PC-9 (cell line): ENCODE measurements around the gene EIF3B. TPM values are rescaled to one million over a fixed set of nuclear protein-coding genes. Genes with fewer than 3 reads are reported as not detected.

ENCODE experiments used
- BruUV-seq: library from RNA; stranded (reverse); fragments of 400-500 nt; replicated peaks from 2 replicates; lab custom pipeline; 2021; lab: Mats Ljungman, UMichigan
- CTCF ChIA-PET: fragments of 300-600 bp; sonication (Branson Sonifier 250); formaldehyde crosslinking; loops from one replicate; lab custom pipeline; 2022; ENCODE audit warnings: antibody characterized with exemption; lab: Charles Lee
- POLR2A ChIA-PET: fragments of 300-600 bp; sonication (Branson Sonifier 250); formaldehyde crosslinking; loops from one replicate; lab custom pipeline; 2022; ENCODE audit warnings: antibody characterized with exemption; ENCODE audit not compliant: unreplicated experiment; lab: Charles Lee
- DNase-seq, 2 experiments: peaks; one replicate each; pipeline versions ENCODE4 v3.0.0 to v3.0.0-alpha.2; 2015 to 2022; ENCODE audit warnings: mixed read lengths in 1 of 2
- H2AFZ ChIP-seq: fragments of 200-600 bp; sonication (generic); 2 replicates; pipeline ENCODE4 v1.8.1; 2017; ENCODE audit warnings: antibody characterized with exemption
- H3F3A ChIP-seq: fragments of 200-600 bp; sonication (generic); 2 replicates; pipeline ENCODE4 v1.8.1; 2017; ENCODE audit warnings: antibody characterized with exemption, mild to moderate bottlenecking, low read depth; ENCODE audit not compliant: insufficient read depth
- H3K27ac ChIP-seq: fragments of 200-600 bp; sonication (generic); 2 replicates; pipeline ENCODE4 v1.6.1; 2016; ENCODE audit warnings: mixed run types
- H3K27me3 ChIP-seq: fragments of 200-600 bp; sonication (generic); 2 replicates; pipeline ENCODE4 v1.6.1; 2016; ENCODE audit warnings: low read depth, mixed run types; ENCODE audit not compliant: insufficient read depth
- H3K36me3 ChIP-seq: fragments of 200-600 bp; sonication (generic); 2 replicates; pipeline ENCODE4 v1.6.1; 2016; ENCODE audit warnings: low read depth, mixed run types
- H3K4me1 ChIP-seq: fragments of 200-600 bp; sonication (generic); replicated peaks from 2 replicates; pipeline ENCODE4 v1.6.1; 2016; ENCODE audit warnings: mixed run types; ENCODE audit not compliant: insufficient read depth
- H3K4me2 ChIP-seq: fragments of 200-600 bp; sonication (generic); 2 replicates; pipeline ENCODE4 v1.6.1; 2017; ENCODE audit warnings: mixed run types
- H3K4me3 ChIP-seq: fragments of 200-600 bp; sonication (generic); 2 replicates; pipeline ENCODE4 v1.6.1; 2016; ENCODE audit warnings: mixed run types
- H3K79me2 ChIP-seq: fragments of 200-600 bp; sonication (generic); 2 replicates; pipeline ENCODE4 v1.6.1; 2017; ENCODE audit warnings: low read depth, mixed run types
- H3K9me2 ChIP-seq: fragments of 200-600 bp; sonication (generic); 2 replicates; pipeline ENCODE4 v1.8.1; 2017; ENCODE audit warnings: mild to moderate bottlenecking; ENCODE audit not compliant: insufficient read depth
- H3K9me3 ChIP-seq: fragments of 200-600 bp; sonication (generic); 2 replicates; pipeline ENCODE4 v1.8.1; 2016; ENCODE audit warnings: low read depth; ENCODE audit not compliant: insufficient read depth
- H4K20me1 ChIP-seq: fragments of 200-600 bp; sonication (generic); 2 replicates; pipeline ENCODE4 v1.8.1; 2017; ENCODE audit not compliant: insufficient read depth
- EZH2 ChIP-seq: fragments of 200-600 bp; sonication (generic); IDR thresholded peaks from 2 replicates; pipeline ENCODE4 v1.8.0; 2017; ENCODE audit warnings: antibody characterized with exemption, low read depth
- intact Hi-C: fragments of 100-400 bp; cut with micrococcal nuclease; formaldehyde crosslinking; loops from one replicate; pipeline ENCODE4 v1.10.0; 2022; ENCODE audit not compliant: unreplicated experiment
- total RNA-seq: library from RNA; stranded (reverse); gene quantifications from 2 replicates; pipeline ENCODE4 v1.2.3, GENCODE V29; 2021
- TF ChIP-seq, protein P1 (sequence below): fragments of 200-600 bp; sonication (generic); conservative IDR thresholded peaks from 2 replicates; pipeline ENCODE4 v1.6.1; 2017; ENCODE audit warnings: mixed run types, antibody characterized with exemption, mild to moderate bottlenecking, moderate library complexity

EIF3B gene
- total RNA-seq, 1 experiment from 2014 or later = 299 TPM

DNA sequence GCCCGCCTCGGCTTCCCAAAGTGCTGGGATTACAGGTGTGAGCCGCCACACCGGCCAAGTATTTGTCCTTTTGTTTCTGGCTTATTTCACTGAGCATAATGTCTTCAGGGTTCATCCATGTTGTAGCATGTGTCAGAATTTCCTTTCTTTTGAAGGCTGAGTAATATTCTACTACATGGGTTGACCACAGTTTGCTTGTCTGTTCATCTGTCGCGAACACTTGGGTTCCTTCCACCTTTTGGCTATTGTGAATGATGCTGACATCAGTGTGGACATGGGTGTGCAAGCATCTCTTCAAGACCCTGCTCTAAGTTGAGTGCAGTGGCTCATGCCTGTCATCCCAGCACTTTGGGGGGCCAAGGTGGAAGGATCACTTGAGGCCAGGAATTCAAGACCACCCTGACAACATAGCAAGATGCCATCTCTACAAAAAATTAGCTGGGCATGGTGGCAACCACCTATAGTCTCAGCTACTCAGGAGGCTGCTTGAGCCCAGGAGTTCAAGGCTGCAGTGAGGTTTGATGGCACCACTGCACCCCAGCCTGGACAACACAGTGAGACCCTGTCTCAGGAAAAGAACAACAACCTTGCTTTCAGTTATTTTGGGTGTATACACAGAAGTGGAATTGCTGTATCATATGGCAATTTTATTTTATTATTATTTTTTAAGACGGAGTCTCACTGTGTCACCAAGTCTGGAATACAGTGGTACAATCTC lies 65.7 kb downstream of the EIF3B start:
- no peaks in the 10 kb centered on the region for H3K9me3 ChIP-seq
- no peak overlapping the region for H3K27ac ChIP-seq
- no peaks in the 10 kb centered on the region for H3K27me3 ChIP-seq
- ChIA-PET POLR2A (no interaction called here), CTCF (no interaction called here)
- no peak for DNase-seq
- H3K36me3 ChIP-seq = no peaks in the 10 kb centered on the region
- intact Hi-C loops = no loop called here
- TF ChIP-seq EZH2 = no peak
- TF ChIP-seq, protein P1, sequence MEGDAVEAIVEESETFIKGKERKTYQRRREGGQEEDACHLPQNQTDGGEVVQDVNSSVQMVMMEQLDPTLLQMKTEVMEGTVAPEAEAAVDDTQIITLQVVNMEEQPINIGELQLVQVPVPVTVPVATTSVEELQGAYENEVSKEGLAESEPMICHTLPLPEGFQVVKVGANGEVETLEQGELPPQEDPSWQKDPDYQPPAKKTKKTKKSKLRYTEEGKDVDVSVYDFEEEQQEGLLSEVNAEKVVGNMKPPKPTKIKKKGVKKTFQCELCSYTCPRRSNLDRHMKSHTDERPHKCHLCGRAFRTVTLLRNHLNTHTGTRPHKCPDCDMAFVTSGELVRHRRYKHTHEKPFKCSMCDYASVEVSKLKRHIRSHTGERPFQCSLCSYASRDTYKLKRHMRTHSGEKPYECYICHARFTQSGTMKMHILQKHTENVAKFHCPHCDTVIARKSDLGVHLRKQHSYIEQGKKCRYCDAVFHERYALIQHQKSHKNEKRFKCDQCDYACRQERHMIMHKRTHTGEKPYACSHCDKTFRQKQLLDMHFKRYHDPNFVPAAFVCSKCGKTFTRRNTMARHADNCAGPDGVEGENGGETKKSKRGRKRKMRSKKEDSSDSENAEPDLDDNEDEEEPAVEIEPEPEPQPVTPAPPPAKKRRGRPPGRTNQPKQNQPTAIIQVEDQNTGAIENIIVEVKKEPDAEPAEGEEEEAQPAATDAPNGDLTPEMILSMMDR = no peak
- no peaks in the 10 kb centered on the region for H3K9me2 ChIP-seq
- H3F3A ChIP-seq = peaks cover 10% of the 10 kb centered on the region; the same call in 1 of the 2 replicates
- H2AFZ ChIP-seq = no peak overlapping the region
- no peaks in the 10 kb centered on the region for H3K79me2 ChIP-seq
- no peak overlapping the region for H3K4me3 ChIP-seq
- no peak overlapping the region for H3K4me2 ChIP-seq
- peaks cover 10% of the 10 kb centered on the region for H3K4me1 ChIP-seq
- no peaks in the 10 kb centered on the region for H4K20me1 ChIP-seq
- BruUV-seq = no TSS peak

DNA sequence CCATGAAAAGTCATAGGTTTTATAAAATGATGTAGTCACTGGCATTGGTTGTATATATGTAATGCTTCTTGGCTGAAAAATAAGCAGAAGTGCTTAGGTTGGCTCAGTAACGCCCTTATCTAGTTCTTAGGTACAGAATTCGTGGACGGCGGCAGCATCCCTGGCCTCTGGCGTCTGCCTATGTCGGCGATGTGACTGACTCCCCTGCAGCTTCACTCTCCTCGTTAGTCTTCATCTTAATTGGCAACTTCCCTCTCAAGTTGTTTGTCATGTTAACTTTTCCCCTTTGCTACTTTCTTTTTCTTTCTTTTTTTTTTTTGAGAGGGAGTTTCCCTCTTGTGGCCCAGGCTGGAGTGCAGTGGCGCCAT lies 67.3 kb downstream of the EIF3B start:
- DNase-seq = no peak
- H3K27me3 ChIP-seq = no peaks in the 10 kb centered on the region
- CTCF ChIA-PET = interaction anchor here (0.7 kb wide), 1 partner anchor 1336 kb away, joined by 11 read pairs; no protein-coding TSS in a partner anchor
- no peaks in the 10 kb centered on the region for H3K79me2 ChIP-seq
- no peaks in the 10 kb centered on the region for H3K9me3 ChIP-seq
- no peaks in the 10 kb centered on the region for H3K9me2 ChIP-seq
- no peak overlapping the region for H3K4me2 ChIP-seq
- no peak overlapping the region for H2AFZ ChIP-seq
- no peaks in the 10 kb centered on the region for H4K20me1 ChIP-seq
- no peak overlapping the region for H3K4me3 ChIP-seq
- BruUV-seq = no TSS peak
- H3K27ac ChIP-seq = no peak overlapping the region
- intact Hi-C loops = no loop called here
- no peaks in the 10 kb centered on the region for H3K36me3 ChIP-seq
- peaks cover 15% of the 10 kb centered on the region; the same call in 1 of the 2 replicates for H3F3A ChIP-seq
- peaks cover 14% of the 10 kb centered on the region for H3K4me1 ChIP-seq
- POLR2A ChIA-PET = interaction anchor here (0.6 kb wide), 1 partner anchor 17 kb away, joined by 19 read pairs; no protein-coding TSS in a partner anchor
- TF ChIP-seq EZH2 = no peak
- TF ChIP-seq, protein P1 = no peak

DNA sequence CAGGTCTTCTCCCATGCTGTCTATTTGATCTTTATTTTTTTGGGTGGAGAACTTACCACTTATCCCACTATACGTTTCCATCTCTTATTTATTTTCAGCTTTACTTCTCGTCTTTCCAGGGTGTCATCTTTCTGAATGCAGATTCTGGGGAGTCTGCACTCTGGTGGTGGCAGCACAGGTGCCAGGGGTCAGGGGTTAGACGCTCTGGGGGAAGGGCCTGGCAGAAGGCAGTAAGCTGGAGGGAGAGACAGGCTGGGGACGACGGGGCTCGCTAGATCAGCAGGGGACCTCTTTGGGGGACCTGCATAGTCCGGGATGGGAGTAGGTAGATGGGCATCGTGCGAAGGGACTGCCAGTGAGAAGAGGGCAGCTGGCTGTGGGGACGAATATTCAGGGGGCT lies 71.1 kb downstream of the EIF3B start:
- no TSS peak for BruUV-seq
- intact Hi-C loops = loop anchor here (1.0 kb wide), 1 partner anchor 15 kb away; no protein-coding TSS in a partner anchor
- no peak overlapping the region for H3K27ac ChIP-seq
- H3K4me2 ChIP-seq = peak overlapping the region; percentile 24
- DNase-seq = no peak
- peaks cover 14% of the 10 kb centered on the region for H3K4me1 ChIP-seq
- H2AFZ ChIP-seq = no peak overlapping the region
- H4K20me1 ChIP-seq = no peaks in the 10 kb centered on the region
- TF ChIP-seq, protein P1 = no peak
- no peak for TF ChIP-seq EZH2
- no peaks in the 10 kb centered on the region for H3K9me2 ChIP-seq
- no peak overlapping the region for H3K4me3 ChIP-seq
- peaks cover 18% of the 10 kb centered on the region; the same call in 1 of the 2 replicates for H3F3A ChIP-seq
- ChIA-PET POLR2A (no interaction called here), CTCF (no interaction called here)
- H3K36me3 ChIP-seq = no peaks in the 10 kb centered on the region
- H3K9me3 ChIP-seq = no peaks in the 10 kb centered on the region
- H3K27me3 ChIP-seq = no peaks in the 10 kb centered on the region
- no peaks in the 10 kb centered on the region for H3K79me2 ChIP-seq

Other genes with a start within 250 kb of the EIF3B start
- gene MAD1L1, start 121.9 kb upstream of the EIF3B start, total RNA-seq = 50.8 and 68.7 TPM in 2 replicates
- 36.8 and 40.9 TPM in 2 replicates for gene MRM2, start 112.6 kb upstream of the EIF3B start, total RNA-seq
- 63.9 and 73.3 TPM in 2 replicates for gene NUDT1, start 112.6 kb upstream of the EIF3B start, total RNA-seq
- 73.9 and 102 TPM in 2 replicates for gene SNX8, start 40.4 kb upstream of the EIF3B start, total RNA-seq
- gene CHST12, start 48.8 kb downstream of the EIF3B start, total RNA-seq = 25.9 and 41.1 TPM in 2 replicates
- not detected in 2 replicates for gene GRIFIN, start 121.6 kb downstream of the EIF3B start, total RNA-seq
- gene LFNG, start 164.9 kb downstream of the EIF3B start, total RNA-seq = 21.3 and 24.7 TPM in 2 replicates
- gene BRAT1, start 200.7 kb downstream of the EIF3B start, total RNA-seq = 53.9 and 57.7 TPM in 2 replicates
- gene IQCE, start 204.2 kb downstream of the EIF3B start, total RNA-seq = 28.3 and 35.8 TPM in 2 replicates